Neural cell (in vitro differentiated cells): Measurements from ENCODE around the gene SLC4A8. TPM values are rescaled to one million over a fixed set of nuclear protein-coding genes. Genes with fewer than 3 reads are reported as not detected.

ENCODE experiments used
- H2AFZ ChIP-seq: fragments of 200-600, 300-800 bp; sonication (generic), shearing (Covaris generic); 2 replicates; pipeline ENCODE4 v1.6.0; 2014; ENCODE audit warnings: low read depth, mild to moderate bottlenecking, antibody characterized with exemption, low read length, moderate library complexity
- H3F3A ChIP-seq: fragments of 200-600 bp; shearing (Covaris generic); 2 replicates; pipeline ENCODE4 v1.6.1; 2016; ENCODE audit warnings: mild to moderate bottlenecking, moderate library complexity, mixed read lengths, antibody characterized with exemption, low read length; ENCODE audit not compliant: insufficient read depth, poor library complexity, severe bottlenecking
- H3K27ac ChIP-seq: fragments of 200-600, 300-800 bp; sonication (generic), shearing (Covaris generic); 2 replicates; pipeline ENCODE4 v1.5.1; 2014; ENCODE audit warnings: mild to moderate bottlenecking, low read length, moderate library complexity
- H3K27me3 ChIP-seq: fragments of 300-800, 200-600 bp; sonication (generic), shearing (Covaris generic); 2 replicates; pipeline ENCODE4 v1.6.0; 2014; ENCODE audit warnings: mild to moderate bottlenecking, low read depth, low read length, moderate library complexity; ENCODE audit not compliant: insufficient read depth
- H3K36me3 ChIP-seq: fragments of 300-800, 200-600 bp; sonication (generic), shearing (Covaris generic); 2 replicates; pipeline ENCODE4 v1.5.1; 2014; ENCODE audit warnings: mild to moderate bottlenecking, antibody characterized with exemption, low read length, moderate library complexity; ENCODE audit not compliant: insufficient read depth
- H3K4me2 ChIP-seq: fragments of 300-800, 200-600 bp; sonication (generic), shearing (Covaris generic); 2 replicates; pipeline ENCODE4 v1.6.0; 2014; ENCODE audit warnings: mild to moderate bottlenecking, low read length
- H3K4me3 ChIP-seq: fragments of 300-800, 200-600 bp; sonication (generic), shearing (Covaris generic); 2 replicates; pipeline ENCODE4 v1.5.1; 2014; ENCODE audit warnings: mild to moderate bottlenecking, low read length, moderate library complexity
- H3K79me2 ChIP-seq: fragments of 200-600 bp; shearing (Covaris generic); replicated peaks from 2 replicates; pipeline ENCODE4 v1.6.0; 2014; ENCODE audit warnings: mild to moderate bottlenecking, low read length, moderate library complexity; ENCODE audit not compliant: insufficient read depth
- H3K9ac ChIP-seq: fragments of 300-800, 200-600 bp; sonication (generic), shearing (Covaris generic); 2 replicates; pipeline ENCODE4 v1.6.1; 2016; ENCODE audit warnings: mild to moderate bottlenecking, low read length, mixed read lengths
- H3K9me2 ChIP-seq: fragments of 200-600 bp; shearing (Covaris generic); 2 replicates; pipeline ENCODE4 v1.6.1; 2016; ENCODE audit warnings: mild to moderate bottlenecking, low read length, mixed read lengths; ENCODE audit not compliant: insufficient read depth
- H3K9me3 ChIP-seq: fragments of 200-600, 300-800 bp; sonication (generic), shearing (Covaris generic); 2 replicates; pipeline ENCODE4 v1.6.1; 2016; ENCODE audit warnings: mild to moderate bottlenecking, mixed run types, low read length, moderate library complexity, mixed read lengths
- H4K20me1 ChIP-seq: fragments of 200-600 bp; shearing (Covaris generic); 2 replicates; pipeline ENCODE4 v1.6.1; 2016; ENCODE audit warnings: mild to moderate bottlenecking, mixed run types; ENCODE audit not compliant: insufficient read depth
- EP300 ChIP-seq: fragments of 450-650 bp; conservative IDR thresholded peaks from 2 replicates; pipeline ENCODE4 v1.6.1; 2014; ENCODE audit warnings: antibody characterized with exemption, mild to moderate bottlenecking, moderate library complexity; ENCODE audit not compliant: poor library complexity, severe bottlenecking
- EZH2 ChIP-seq: fragments of 200-600, 300-800 bp; shearing (Covaris generic), sonication (generic); IDR thresholded peaks from 2 replicates; pipeline ENCODE4 v1.6.1; 2014; ENCODE audit warnings: antibody characterized with exemption, low read length, borderline replicate concordance, mild to moderate bottlenecking; ENCODE audit not compliant: insufficient read depth, poor library complexity, severe bottlenecking
- MXI1 ChIP-seq: fragments of 450-650 bp; conservative IDR thresholded peaks from 2 replicates; pipeline ENCODE4 v1.6.1; 2014; ENCODE audit warnings: antibody characterized with exemption, mild to moderate bottlenecking; ENCODE audit not compliant: poor library complexity, severe bottlenecking
- POLR2AphosphoS5 ChIP-seq: IDR thresholded peaks from 2 replicates; pipeline ENCODE4 v1.6.1; 2012
- RAD21 ChIP-seq: fragments of 450-650 bp; conservative IDR thresholded peaks from 2 replicates; pipeline ENCODE4 v1.6.1; 2014; ENCODE audit warnings: antibody characterized with exemption, mild to moderate bottlenecking, moderate library complexity
- SMC3 ChIP-seq: fragments of 450-650 bp; conservative IDR thresholded peaks from 2 replicates; pipeline ENCODE4 v1.6.1; 2014; ENCODE audit warnings: antibody characterized with exemption, mild to moderate bottlenecking, moderate library complexity; ENCODE audit not compliant: poor library complexity
- TAF1 ChIP-seq: IDR thresholded peaks from 2 replicates; pipeline ENCODE4 v1.6.1; 2012; ENCODE audit warnings: low read depth
- polyA plus RNA-seq: library from polyadenylated mRNA; depleted of rRNA; stranded (reverse); fragments of >200 nt; gene quantifications from 2 replicates; pipeline ENCODE4 v1.2.3, GENCODE V29; 2014
- TF ChIP-seq, protein P1 (sequence below): fragments of 450-650 bp; IDR thresholded peaks from 2 replicates; pipeline ENCODE4 v1.5.1; 2014; ENCODE audit warnings: antibody characterized with exemption, mild to moderate bottlenecking, moderate library complexity; ENCODE audit not compliant: poor library complexity, severe bottlenecking
- TF ChIP-seq, protein P2 (sequence below): IDR thresholded peaks from 2 replicates; pipeline ENCODE4 v1.6.1; 2012; ENCODE audit warnings: borderline replicate concordance

SLC4A8 gene
- polyA plus RNA-seq, 1 donor from 2014 or later: 37.8 TPM

DNA sequence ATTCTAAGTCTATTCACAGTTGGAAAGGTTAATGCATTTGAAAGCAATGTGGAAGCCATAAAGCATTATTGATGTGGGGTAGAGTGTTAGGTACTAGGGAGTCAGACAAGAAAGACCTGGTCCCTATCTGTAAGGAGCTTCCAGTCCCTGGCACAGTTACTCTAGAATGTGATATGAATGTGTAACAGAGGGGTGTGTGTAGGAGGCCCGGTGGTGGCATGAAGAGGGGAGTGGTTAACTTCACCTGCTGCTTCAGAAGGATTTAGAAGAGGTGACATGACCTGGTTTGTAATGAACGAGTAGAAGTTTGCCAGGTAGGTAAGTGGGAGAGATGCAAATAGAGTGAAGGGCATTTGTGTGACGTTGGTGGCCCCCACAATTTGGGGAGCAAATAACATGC, 18.3 kb upstream of the SLC4A8 start:
- no peaks in the 10 kb centered on the region for H3F3A ChIP-seq
- H3K9ac ChIP-seq: no peak overlapping the region
- no peaks in the 10 kb centered on the region for H3K9me2 ChIP-seq

DNA sequence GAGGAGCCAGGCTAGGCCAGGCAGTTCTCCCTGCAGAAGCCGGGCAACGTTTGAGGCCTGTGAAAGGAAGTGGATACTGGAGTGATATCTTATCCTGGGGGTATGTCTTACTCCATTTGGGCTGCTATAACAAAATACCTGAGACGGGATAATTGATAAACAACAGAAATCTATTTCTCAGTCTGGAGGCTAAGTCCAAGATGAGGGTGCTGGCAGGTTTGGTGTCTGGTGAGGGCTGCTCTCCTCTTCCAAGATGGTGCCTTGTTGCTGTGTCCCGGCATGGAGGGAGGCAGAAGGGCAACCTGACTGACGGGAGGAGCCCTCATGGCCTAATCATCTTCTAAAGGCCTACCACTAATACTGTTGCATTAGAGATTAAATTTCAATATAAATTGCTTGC, 17.8 kb upstream of the SLC4A8 start:
- Histone ChIP-seq H3K36me3 (no peaks in the 10 kb centered on the region), H3K4me2 (no peak overlapping the region), H2AFZ (no peak overlapping the region), H3K27me3 (no peaks in the 10 kb centered on the region), H3K9me2 (no peaks in the 10 kb centered on the region), H3K4me3 (no peak overlapping the region), H3K9ac (no peak overlapping the region), H3K9me3 (no peaks in the 10 kb centered on the region), H3F3A (no peaks in the 10 kb centered on the region), H4K20me1 (no peaks in the 10 kb centered on the region), H3K27ac (no peak overlapping the region), H3K79me2 (no peaks in the 10 kb centered on the region)
- TF ChIP-seq RAD21 (no peak), POLR2AphosphoS5 (no peak), MXI1 (no peak), EZH2 (no peak), TAF1 (no peak), SMC3 (no peak), EP300 (no peak)
- TF ChIP-seq, protein P1, sequence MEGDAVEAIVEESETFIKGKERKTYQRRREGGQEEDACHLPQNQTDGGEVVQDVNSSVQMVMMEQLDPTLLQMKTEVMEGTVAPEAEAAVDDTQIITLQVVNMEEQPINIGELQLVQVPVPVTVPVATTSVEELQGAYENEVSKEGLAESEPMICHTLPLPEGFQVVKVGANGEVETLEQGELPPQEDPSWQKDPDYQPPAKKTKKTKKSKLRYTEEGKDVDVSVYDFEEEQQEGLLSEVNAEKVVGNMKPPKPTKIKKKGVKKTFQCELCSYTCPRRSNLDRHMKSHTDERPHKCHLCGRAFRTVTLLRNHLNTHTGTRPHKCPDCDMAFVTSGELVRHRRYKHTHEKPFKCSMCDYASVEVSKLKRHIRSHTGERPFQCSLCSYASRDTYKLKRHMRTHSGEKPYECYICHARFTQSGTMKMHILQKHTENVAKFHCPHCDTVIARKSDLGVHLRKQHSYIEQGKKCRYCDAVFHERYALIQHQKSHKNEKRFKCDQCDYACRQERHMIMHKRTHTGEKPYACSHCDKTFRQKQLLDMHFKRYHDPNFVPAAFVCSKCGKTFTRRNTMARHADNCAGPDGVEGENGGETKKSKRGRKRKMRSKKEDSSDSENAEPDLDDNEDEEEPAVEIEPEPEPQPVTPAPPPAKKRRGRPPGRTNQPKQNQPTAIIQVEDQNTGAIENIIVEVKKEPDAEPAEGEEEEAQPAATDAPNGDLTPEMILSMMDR: no peak
- TF ChIP-seq, protein P2, sequence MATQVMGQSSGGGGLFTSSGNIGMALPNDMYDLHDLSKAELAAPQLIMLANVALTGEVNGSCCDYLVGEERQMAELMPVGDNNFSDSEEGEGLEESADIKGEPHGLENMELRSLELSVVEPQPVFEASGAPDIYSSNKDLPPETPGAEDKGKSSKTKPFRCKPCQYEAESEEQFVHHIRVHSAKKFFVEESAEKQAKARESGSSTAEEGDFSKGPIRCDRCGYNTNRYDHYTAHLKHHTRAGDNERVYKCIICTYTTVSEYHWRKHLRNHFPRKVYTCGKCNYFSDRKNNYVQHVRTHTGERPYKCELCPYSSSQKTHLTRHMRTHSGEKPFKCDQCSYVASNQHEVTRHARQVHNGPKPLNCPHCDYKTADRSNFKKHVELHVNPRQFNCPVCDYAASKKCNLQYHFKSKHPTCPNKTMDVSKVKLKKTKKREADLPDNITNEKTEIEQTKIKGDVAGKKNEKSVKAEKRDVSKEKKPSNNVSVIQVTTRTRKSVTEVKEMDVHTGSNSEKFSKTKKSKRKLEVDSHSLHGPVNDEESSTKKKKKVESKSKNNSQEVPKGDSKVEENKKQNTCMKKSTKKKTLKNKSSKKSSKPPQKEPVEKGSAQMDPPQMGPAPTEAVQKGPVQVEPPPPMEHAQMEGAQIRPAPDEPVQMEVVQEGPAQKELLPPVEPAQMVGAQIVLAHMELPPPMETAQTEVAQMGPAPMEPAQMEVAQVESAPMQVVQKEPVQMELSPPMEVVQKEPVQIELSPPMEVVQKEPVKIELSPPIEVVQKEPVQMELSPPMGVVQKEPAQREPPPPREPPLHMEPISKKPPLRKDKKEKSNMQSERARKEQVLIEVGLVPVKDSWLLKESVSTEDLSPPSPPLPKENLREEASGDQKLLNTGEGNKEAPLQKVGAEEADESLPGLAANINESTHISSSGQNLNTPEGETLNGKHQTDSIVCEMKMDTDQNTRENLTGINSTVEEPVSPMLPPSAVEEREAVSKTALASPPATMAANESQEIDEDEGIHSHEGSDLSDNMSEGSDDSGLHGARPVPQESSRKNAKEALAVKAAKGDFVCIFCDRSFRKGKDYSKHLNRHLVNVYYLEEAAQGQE: no peak

More for the DNA sequence above, 18.3 kb upstream of the SLC4A8 start:
- Histone ChIP-seq H2AFZ (no peak overlapping the region), H3K27ac (no peak overlapping the region), H3K4me2 (no peak overlapping the region), H3K79me2 (no peaks in the 10 kb centered on the region), H3K27me3 (no peaks in the 10 kb centered on the region), H4K20me1 (no peaks in the 10 kb centered on the region), H3K36me3 (no peaks in the 10 kb centered on the region), H3K9me3 (no peaks in the 10 kb centered on the region), H3K4me3 (no peak overlapping the region)
- TF ChIP-seq, protein P2: no peak
- TF ChIP-seq, protein P1: no peak
- TF ChIP-seq SMC3: no peak
- no peak for TF ChIP-seq TAF1
- TF ChIP-seq RAD21: no peak
- TF ChIP-seq POLR2AphosphoS5: no peak
- no peak for TF ChIP-seq EP300
- no peak for TF ChIP-seq MXI1
- no peak for TF ChIP-seq EZH2
